Measurements from ENCODE around the gene SLC37A1.
A peak's percentile ranks its signal among the peaks of the same experiment; 100 is the strongest.

SLC37A1 gene

GRCh38 chr21:42579456-42580075 lies 65.9 kb downstream of the SLC37A1 start:
- no peak for DNase-seq

GRCh38 chr21:42580076-42580792 lies 66.6 kb downstream of the SLC37A1 start:
- DNase-seq: no peak

- no peak for DNase-seq
These were observed 67.2 kb downstream of the SLC37A1 start for GRCh38 chr21:42580793-42581321.

- DNase-seq: no peak
These were observed 67.8 kb downstream of the SLC37A1 start for GRCh38 chr21:42581336-42581992.

GRCh38 chr21:42581993-42582786 lies 68.5 kb downstream of the SLC37A1 start:
- peak in 1 of 14 donors; percentile 31 for DNase-seq

GRCh38 chr21:42582787-42583476 lies 69.3 kb downstream of the SLC37A1 start:
- DNase-seq: no peak

- DNase-seq: no peak
These were observed 70.0 kb downstream of the SLC37A1 start for GRCh38 chr21:42583477-42584295.

- no peak for DNase-seq
These were observed 70.6 kb downstream of the SLC37A1 start for GRCh38 chr21:42584296-42584641.

GRCh38 chr21:42585881-42586280 lies 72.2 kb downstream of the SLC37A1 start:
- no peak for DNase-seq

- no peak for DNase-seq
These were observed 72.8 kb downstream of the SLC37A1 start for GRCh38 chr21:42586406-42586805.

GRCh38 chr21:42587036-42587435 lies 73.4 kb downstream of the SLC37A1 start:
- DNase-seq: no peak

- no peak for DNase-seq
These were observed 76.9 kb downstream of the SLC37A1 start for GRCh38 chr21:42590431-42591131.

GRCh38 chr21:42591170-42591869 lies 77.7 kb downstream of the SLC37A1 start:
- DNase-seq: no peak

GRCh38 chr21:42592156-42592820 lies 78.6 kb downstream of the SLC37A1 start:
- no peak for DNase-seq

GRCh38 chr21:42593007-42593814 lies 79.6 kb downstream of the SLC37A1 start:
- DNase-seq: peak in 11 of 14 donors; percentile 7 to 71 (median 26)

GRCh38 chr21:42594616-42595282 lies 81.1 kb downstream of the SLC37A1 start:
- DNase-seq: no peak

- DNase-seq: peak in 1 of 14 donors; percentile 17
These were observed 81.9 kb downstream of the SLC37A1 start for GRCh38 chr21:42595283-42596187.
